Type B pancreatic cell (in vitro differentiated cells): ENCODE measurements around the gene GIGYF1. TPM values are rescaled to one million over a fixed set of nuclear protein-coding genes. Genes with fewer than 3 reads are reported as not detected.

Source experiments
- DNase-seq: peaks from one replicate; pipeline ENCODE4 v3.0.0; 2021; ENCODE audit warnings: mixed read lengths; ENCODE audit not compliant: unreplicated experiment; ENCODE audit errors: extremely low spot score
- H3K27ac Mint-ChIP-seq: 2 replicates; pipeline ENCODE4 v1.8.0; 2021; ENCODE audit warnings: mild to moderate bottlenecking, mixed read lengths
- H3K27me3 Mint-ChIP-seq: 2 replicates; pipeline ENCODE4 v1.8.0; 2021; ENCODE audit warnings: mixed read lengths
- H3K36me3 Mint-ChIP-seq: 2 replicates; pipeline ENCODE4 v1.8.0; 2021; ENCODE audit warnings: mixed read lengths
- H3K4me1 Mint-ChIP-seq: one replicate; pipeline ENCODE4 v1.8.0; 2021; ENCODE audit warnings: mixed read lengths; ENCODE audit not compliant: unreplicated experiment
- H3K4me3 Mint-ChIP-seq: 2 replicates; pipeline ENCODE4 v1.8.0; 2021; ENCODE audit warnings: mild to moderate bottlenecking, mixed read lengths
- H3K9me3 Mint-ChIP-seq: 2 replicates; pipeline ENCODE4 v1.8.0; 2021; ENCODE audit warnings: mixed read lengths
- CTCF ChIP-seq: fragments of 200-600 bp; sonication (generic); conservative IDR thresholded peaks from 2 replicates; pipeline ENCODE4 v1.5.0; 2021; ENCODE audit warnings: antibody characterized with exemption, mild to moderate bottlenecking
- total RNA-seq: library from RNA; stranded (reverse); gene quantifications from 2 replicates; pipeline ENCODE4 v1.2.1, GENCODE V29; 2021; ENCODE audit warnings: low replicate concordance

Gene GIGYF1
- total RNA-seq, 1 donor from 2014 or later, result 79.4 TPM

- H3K4me3 Mint-ChIP-seq, result no peak overlapping the region
- peaks cover 14% of the 10 kb centered on the region for H3K9me3 Mint-ChIP-seq
- H3K27ac Mint-ChIP-seq, result no peak overlapping the region
- no peaks in the 10 kb centered on the region for H3K36me3 Mint-ChIP-seq
- DNase-seq, result no peak
- peaks cover 80% of the 10 kb centered on the region for H3K27me3 Mint-ChIP-seq
- TF ChIP-seq CTCF, result no peak
- H3K4me1 Mint-ChIP-seq, result peaks cover 4% of the 10 kb centered on the region
These were observed 28.6 kb upstream of the GIGYF1 start for GRCh38 chr7:100722480-100723212.

GRCh38 chr7:100721505-100721812, 27.4 kb upstream of the GIGYF1 start:
- H3K27me3 Mint-ChIP-seq, result peaks cover 77% of the 10 kb centered on the region
- H3K4me1 Mint-ChIP-seq, result peaks cover 4% of the 10 kb centered on the region
- peaks cover 14% of the 10 kb centered on the region for H3K9me3 Mint-ChIP-seq
- H3K27ac Mint-ChIP-seq, result no peak overlapping the region
- H3K4me3 Mint-ChIP-seq, result peak overlapping the region; percentile 44
- TF ChIP-seq CTCF, result no peak
- DNase-seq, result no peak
- H3K36me3 Mint-ChIP-seq, result no peaks in the 10 kb centered on the region

GRCh38 chr7:100720671-100721504, 26.8 kb upstream of the GIGYF1 start:
- Mint-ChIP-seq H3K36me3 (no peaks in the 10 kb centered on the region), H3K4me3 (peak overlapping the region; percentile 44), H3K4me1 (peaks cover 4% of the 10 kb centered on the region), H3K27me3 (peaks cover 77% of the 10 kb centered on the region), H3K27ac (no peak overlapping the region), H3K9me3 (peaks cover 14% of the 10 kb centered on the region)
- DNase-seq, result no peak
- no peak for TF ChIP-seq CTCF

- DNase-seq, result no peak
- H3K27me3 Mint-ChIP-seq, result peaks cover 76% of the 10 kb centered on the region
These were observed 26.2 kb upstream of the GIGYF1 start, which contains the start of gene EPO for GRCh38 chr7:100720279-100720670. Gene EPO (plus strand): TSS chr7:100720468. CDS start chr7:100720981, 513 bp downstream.

More at GRCh38 chr7:100720279-100720670, 26.2 kb upstream of the GIGYF1 start, which contains the start of gene EPO:
- Mint-ChIP-seq H3K4me3 (peak within 1 kb of the TSS; percentile 70), H3K4me1 (peaks cover 3% of the 10 kb centered on the region), H3K27ac (no peak within 1 kb of the TSS), H3K36me3 (no peaks in the 10 kb centered on the region), H3K9me3 (peaks cover 14% of the 10 kb centered on the region)
- TF ChIP-seq CTCF, result no peak
